Limb (tissue), 2 donors: ENCODE measurements around the gene TAF3.
"Not testable (repeated sequence)": the region's sequence is repeated elsewhere in the genome, so short reads cannot be mapped to it uniquely, and the experiment has no call there.

Experiments
- DNase-seq, 2 donors: peaks; one replicate each; pipeline ENCODE4 v3.0.0-alpha.2; 2016; ENCODE audit errors: extremely low spot score in 2 of 2

TAF3 gene

DNA sequence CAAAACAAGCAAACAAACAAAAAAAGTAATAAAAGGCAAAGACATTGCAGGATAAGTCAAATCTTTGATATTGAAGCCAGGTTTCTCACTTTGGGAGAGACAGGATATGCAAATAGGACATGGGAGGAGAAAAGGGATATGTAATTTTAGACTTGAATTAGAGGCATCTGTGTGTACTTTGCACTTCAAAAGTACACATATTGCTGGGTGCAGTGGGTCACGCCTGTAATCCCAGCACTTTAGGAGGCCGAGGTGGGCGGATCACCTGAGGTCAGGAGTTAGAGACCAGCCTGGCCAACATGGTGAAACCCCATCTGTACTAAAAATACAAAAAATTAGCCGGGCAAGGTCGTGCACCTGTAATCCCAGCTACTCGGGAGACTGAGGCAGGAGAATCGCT, 6.6 kb upstream of the TAF3 start:
- not testable (repeated sequence) for DNase-seq

DNA sequence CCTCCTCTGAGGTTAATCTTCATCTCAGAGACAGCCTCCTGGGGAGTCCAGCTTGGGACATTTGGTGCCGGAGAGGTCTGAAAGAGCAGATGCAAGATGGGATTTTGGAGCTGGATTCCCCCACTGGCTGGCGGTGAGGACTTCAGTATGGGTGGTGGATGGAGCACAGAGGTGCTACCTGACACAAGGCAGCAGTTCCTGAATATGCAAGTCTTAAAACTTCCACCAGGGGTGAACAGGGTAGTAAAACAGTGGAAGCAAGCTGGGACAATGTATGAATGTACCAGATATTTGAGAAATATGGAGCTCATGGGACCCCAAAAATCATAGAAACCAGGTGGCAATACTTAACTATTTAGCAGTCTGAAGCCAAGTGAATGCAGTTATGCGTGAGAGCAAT, 4.8 kb upstream of the TAF3 start:
- no peak for DNase-seq

DNA sequence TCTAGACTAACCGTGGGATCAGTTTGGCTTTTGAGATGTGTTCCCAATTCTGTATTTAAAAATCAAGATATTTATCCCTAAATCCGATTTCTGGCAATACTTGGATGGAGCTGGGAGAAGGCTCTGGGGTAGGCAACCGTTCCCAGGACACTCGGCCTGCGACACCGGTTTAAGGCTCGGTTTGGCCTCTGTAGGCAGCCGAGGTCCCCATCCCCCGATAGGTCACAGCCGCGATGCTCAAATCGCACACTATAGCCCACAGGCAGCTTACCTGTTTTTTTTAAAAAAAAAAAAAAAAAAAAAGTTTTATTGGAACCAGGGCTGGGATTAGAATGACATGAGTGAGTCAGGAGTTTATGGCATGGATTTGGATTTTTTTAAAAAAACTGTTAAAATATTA, 729 bp upstream of the TAF3 start:
- DNase-seq: no peak

DNA sequence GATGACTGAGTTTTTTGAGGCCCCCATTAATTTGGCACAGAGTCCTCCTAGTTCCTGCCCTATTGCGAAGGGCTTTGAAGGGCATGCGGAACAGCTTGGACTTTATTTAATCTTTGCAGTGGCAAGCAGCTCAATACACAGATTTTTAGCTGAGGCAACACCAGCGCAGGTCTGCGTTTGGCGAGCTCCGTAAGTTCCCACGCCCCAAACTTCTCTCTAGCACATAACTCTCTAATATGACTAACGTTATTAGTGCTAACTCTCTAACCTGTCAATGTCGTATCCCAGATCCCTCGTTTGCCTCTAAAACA, 366 bp upstream of the TAF3 start:
- DNase-seq: no peak

DNA sequence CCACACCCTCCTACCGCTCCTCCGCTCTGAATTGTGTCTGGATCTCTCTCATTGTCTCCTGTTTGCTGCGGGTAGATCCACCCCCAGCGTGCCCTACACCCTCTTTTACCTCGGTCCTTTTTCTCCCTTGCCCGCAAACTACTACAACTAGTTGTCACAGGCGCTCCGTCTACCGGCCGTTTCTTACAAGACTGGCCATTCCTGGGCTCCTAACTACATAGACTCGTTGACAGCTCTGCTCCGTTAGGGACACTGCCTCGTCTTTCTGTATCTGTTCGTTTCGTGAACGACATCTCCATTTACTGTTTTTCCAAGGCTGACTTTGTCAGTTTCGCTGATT, 786 bp downstream of the TAF3 start:
- peak; percentile 47 to 58 for DNase-seq

DNA sequence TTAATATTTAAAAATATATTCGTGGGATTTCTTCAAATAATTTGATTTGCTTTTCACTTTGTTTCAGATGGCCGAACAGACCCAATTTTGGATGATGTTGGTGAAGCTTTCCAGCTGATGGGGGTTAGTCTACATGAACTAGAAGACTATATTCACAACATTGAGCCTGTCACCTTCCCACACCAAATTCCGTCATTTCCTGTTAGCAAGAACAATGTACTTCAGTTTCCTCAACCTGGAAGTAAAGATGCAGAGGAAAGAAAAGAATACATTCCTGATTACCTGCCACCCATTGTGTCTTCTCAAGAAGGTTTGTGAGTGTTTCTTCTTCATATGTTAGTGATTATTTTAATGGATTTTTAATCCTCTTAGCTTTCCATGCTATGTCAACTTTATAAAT, 5.9 kb downstream of the TAF3 start:
- DNase-seq: no peak

DNA sequence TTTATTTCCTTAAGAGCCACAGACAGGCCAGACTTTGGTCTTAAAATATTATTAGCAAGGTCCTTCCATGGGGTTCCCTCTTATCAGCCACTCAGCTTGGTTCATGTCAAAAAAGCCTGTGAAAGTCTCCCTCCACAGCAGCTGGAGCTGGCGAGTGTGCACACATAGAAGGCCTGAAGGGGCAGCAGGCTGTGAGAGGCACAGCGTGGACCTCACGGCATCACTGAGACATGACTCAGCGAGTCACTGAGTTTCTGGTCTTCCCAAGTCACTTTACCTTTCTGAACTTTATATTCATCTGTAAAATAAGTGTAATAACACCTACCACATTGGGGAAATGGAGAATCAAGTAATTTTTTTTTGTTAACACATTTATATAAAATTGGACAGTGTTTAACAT, 8.7 kb downstream of the TAF3 start:
- DNase-seq: no peak

DNA sequence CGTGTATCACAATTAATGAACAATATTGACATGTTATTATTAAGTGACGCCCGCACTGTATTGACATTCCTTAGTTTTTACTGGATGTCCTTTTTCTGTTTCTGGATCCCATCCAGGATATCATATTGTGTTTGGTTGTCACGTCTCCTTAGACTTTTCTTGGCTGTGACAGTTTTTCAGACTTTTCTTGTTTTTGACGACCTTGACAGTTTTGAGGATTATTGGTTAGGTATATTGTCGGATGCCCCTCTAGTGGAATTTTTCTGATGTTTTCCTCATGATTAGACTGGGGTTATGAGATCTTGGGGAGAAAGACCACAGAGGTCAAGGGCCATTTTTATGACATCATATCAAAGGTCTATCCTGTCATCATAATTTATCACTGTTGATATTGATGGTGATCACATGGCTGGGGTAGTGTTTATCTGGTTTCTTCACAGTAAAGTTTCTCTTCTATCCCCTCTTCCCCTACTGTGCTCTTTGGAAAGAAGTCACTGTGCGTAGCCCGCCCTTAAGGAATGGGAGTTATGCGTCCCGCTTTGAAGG, 11.1 kb downstream of the TAF3 start:
- DNase-seq: no peak

DNA sequence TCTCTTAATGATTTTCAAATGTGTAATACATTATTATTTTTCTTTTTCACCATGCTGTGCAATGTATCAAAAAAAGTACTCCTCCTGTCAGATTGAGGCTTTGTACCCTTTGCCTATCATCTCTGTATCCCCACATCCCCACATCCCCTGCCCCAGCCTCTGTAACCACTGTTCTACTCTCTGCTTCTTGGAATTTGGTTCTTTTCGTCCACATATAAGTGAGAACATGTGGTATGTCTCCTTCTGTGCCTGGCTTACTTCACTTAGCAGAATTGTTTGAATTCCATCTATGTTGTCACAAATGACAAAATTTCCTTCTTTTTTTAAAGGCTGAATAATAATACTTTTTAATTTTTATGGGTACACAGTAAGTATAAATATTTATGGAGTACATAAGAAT, 13.8 kb downstream of the TAF3 start:
- no peak for DNase-seq

DNA sequence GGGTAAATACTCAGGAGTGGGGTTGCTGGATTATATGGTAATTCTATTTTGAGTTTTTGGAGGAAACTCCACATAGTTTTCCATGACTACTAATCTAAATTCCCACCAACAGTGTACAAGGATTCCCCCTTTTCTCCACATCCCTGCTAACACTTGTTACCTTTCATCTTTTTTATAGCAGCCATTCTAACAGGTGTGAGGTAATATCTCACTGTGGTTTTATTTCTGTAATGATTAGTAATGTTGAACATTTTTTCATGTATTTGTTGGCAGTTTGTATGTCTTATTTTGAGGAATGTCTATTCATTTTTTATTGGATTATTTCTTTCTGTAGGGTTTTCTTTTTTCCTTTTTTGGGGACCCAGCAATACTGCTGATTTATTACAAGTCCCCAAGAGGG, 14.9 kb downstream of the TAF3 start:
- DNase-seq: no peak

DNA sequence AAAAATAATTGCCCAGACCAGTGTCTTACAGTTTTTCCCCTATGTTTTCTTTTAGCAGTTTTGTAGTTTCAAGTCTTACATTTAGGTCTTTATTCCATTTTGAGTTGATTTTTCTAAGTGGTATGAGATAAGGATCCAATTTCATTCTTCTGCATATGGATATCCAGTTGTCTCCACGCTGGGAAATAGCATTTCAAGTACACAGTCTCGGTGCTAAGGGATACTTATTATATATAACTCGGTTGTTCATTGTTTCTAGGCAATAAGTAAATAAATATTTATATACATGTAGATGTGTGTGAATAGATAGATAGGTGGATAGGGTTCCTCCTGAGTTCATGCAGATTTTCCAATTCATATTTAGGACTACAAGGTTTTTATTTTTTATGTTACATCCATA, 16.0 kb downstream of the TAF3 start:
- no peak for DNase-seq

DNA sequence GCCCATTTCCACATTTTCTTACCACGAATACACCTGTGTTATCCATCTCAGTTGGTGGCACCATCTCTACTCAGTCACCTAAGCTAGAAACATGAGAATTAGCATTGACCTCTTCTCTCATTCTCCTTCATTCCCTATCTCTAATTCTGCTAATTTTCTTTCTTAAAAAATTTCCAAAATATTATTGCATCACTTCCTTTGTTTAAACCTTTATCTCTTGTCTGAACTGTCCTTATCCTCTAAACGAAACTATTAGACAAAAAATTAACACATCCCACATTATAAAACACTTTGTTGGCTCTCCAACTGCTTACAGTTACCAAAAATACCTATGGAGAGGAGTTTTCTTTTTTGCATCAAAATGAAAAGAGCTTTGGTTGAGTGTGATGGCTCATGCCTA, 18.3 kb downstream of the TAF3 start:
- DNase-seq: no peak

DNA sequence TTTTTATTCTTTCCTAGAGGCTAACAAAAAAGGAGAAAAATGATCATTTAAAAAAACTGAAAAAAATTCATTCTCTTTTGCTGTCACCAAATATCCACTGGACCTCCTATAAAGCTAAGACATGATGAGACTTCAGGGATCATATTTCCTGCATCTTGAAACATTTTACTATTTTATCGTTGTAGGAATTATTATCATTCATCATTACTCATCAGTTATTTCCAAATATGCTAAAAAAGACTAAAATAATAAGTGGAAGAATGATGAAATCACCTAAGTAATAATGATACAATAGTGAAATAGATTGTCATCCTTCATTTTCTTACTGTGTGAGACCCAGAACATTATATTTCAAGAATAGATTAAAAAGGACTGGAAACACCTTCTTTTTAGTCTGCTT, 28.3 kb downstream of the TAF3 start:
- no peak for DNase-seq

DNA sequence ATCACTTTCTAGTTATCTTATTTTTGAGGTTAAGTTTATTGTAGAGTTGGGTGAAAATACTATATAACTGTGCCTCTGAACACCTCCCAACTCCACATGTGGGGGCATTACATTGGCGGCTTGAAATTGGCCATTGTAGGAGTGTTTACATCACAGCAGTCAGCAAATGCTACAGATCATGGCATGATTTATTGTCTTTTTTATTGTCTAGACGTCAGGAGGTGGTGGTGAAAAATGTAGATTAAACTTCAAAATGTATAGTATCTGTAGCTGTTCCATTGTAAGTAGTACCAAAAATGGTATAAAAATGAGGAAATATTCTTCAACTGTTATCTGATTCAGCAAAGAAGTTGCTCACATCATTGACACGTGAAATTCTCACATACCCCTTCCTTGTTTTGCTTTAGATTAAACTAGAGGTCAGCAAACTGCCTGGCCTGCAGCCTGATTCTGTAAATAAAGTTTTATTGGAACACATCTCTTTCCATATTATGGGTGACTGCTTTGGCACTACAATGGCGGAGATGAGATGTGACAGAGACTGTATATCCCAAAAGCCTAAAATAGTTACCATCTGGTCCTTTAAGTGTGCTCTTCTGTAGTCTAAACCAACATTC, 35.0 kb downstream of the TAF3 start:
- no peak for DNase-seq

DNA sequence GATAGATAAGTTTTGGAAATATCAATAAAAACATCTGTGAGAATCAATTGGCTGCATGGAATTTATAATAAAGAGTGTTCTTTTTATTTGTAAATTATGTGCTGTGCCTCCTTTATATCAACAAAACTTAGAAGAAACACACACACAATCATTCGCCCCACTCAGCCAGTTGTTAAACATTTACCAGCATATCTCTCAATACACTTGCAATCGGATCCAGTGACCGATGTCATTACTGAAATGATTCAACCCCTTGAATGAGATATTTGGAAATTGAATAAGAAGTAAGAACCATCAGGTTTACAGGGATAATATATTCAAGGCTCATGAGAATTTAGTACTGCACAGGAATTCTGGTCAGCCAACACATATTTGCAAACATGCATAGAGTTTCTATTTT, 35.6 kb downstream of the TAF3 start:
- DNase-seq: no peak

DNA sequence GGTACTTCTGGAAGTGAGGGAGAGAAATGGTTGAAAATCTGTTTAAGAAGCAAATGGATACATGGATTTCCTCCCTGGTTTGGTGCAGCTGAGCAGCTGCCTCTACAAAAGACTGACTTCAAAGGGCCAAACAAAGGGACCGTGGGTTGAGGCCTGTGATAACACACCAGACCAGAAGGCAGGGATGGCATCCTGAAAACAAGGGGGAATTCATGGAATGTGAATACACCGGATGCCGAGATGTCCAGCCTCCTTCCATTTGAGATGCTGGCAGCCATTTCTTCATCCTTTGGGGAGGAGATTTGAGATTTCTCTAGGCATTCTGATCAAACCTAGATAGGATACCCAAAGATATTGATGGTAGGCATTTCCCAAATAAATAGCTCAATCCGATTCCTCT, 36.9 kb downstream of the TAF3 start:
- DNase-seq: no peak

DNA sequence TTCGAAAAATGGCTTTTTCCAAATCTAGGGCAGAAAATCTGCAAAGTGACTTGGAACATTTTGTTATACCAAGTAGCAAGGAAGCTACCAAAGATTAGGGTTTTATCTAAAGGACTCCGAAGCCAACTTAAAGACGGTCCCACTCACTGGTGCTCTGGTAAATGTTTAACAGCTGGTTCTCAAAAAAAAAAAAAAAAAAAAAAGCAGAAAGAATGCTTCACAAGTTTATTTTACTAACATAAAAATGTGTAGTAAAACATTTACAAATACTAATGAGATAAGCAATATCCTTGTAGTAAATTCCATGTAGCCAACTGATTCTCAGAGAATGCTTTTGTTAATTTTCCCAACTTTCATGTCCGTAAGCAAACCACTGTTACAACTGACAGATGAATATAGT, 38.4 kb downstream of the TAF3 start:
- DNase-seq: no peak

DNA sequence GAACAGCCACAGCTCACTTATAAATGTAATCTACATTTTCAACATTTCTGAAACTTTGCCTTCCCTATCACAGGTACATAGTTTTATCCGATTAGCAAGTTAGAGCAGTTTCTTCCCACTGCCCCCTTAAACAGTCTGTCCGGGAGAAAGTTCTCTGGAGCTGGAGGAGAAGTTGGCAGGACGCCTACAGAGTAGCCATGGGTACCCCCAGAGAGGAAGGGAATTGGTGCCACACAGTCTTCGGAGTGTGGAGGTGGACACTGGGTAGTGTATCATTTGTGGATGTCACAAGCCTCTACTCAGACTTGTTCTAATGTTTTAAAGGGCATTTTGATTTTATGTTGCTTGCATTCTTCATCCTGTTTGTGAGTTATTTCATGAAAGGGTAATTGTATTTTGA, 39.0 kb downstream of the TAF3 start:
- DNase-seq: no peak

DNA sequence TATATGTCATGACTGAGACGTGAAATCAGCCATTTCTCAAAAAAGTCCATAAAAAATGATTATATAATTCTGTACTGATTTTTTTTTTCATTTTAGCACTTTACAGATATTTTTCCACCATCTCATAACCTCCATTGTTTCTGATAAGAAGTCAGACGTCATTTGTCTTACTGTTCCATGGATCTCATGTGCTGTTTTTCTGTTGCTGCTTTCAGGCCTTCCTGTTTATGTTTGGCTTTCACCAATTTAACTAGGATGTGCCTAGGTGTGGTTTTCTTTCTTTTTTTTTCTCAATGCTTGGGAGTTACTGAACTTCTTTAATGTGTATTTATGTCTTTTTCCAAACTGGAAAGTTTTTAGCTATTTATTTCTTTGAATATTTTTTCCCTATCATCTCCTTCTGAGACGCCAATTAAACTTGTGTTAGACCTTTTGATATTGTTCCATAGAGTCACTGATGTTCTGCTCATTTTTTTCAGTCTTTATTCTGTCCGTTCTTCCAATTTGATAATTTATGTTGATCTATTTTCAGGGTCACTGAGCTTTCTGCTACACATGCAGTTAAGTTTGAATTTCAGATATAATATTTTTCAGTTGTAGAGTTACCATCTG, 43.3 kb downstream of the TAF3 start:
- no peak for DNase-seq

DNA sequence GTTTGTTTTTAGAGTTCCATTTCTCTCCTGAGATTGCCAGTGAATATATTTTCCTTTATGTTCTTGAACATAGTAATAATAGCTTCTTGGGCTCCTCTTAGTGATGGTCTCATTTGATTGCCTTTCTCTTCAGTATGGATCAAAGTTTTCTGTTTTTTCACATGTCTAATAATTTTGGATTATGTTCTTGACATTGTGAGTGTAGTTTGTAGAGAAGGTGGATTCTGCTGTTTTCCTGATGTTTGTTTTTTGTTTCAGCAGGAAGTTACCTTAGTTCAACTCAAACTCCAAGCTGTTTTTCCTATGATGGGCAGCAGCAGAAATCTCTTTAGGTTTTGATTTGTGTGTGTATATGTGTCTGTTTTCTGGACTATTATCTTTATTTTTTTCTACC, 43.8 kb downstream of the TAF3 start:
- DNase-seq: no peak

DNA sequence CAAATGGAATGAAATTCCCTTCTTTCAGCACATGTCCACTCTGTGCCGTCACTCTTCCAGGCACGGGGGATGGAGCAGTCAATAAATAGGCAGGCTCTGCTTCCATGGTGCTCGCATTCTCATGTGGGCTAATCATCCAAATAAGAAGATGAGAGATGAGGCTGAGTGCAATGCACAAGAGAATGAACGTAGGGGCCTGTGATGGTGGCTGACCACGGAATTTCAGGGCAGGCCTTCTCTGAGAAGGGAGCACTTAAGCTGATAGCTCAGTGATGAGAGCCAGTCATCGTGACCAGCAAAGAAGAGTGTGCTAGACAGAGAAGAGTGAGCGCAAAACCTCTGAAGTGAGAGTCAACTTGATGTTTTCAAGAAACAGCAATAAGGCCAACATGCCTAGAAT, 47.9 kb downstream of the TAF3 start:
- no peak for DNase-seq

DNA sequence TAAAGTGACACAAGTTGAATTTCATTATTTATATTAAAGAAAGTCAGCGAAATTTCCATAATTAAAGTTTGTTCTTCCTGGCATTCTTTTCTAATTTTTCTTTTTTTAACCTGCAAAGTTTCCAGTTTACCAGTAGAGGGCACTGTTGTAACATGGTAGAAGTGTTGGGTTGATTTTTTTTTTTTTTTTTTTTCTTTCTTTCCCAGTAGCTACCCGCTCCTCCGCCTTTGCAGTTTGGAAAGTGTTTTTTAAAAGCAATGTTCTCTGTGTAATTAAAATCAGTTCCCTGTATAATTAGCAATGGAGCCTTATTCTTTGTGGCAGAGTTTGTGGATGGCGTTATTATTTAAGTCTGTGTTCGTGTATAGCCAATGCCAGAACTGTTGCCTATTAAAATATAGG, 53.7 kb downstream of the TAF3 start:
- peak in 1 of 2 donors; percentile 40 for DNase-seq

DNA sequence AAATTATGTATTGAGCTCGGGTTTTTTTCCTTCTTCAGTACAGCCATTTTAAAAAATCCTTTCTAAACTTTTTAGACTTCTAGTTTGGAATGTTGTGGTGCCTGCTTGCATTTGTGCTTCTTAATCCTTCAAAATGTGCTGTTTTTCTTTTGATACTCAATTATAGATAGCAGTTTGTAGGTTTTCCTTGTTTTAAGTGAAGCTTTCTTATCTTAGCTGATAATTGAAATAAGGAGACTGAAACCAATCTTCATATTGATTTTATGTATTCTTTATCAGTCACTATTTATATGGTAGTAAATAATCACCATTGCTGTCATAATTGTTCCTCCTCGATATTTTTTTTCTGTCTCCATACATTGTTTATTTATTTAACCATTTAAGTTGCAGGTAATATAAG, 56.6 kb downstream of the TAF3 start:
- no peak for DNase-seq

DNA sequence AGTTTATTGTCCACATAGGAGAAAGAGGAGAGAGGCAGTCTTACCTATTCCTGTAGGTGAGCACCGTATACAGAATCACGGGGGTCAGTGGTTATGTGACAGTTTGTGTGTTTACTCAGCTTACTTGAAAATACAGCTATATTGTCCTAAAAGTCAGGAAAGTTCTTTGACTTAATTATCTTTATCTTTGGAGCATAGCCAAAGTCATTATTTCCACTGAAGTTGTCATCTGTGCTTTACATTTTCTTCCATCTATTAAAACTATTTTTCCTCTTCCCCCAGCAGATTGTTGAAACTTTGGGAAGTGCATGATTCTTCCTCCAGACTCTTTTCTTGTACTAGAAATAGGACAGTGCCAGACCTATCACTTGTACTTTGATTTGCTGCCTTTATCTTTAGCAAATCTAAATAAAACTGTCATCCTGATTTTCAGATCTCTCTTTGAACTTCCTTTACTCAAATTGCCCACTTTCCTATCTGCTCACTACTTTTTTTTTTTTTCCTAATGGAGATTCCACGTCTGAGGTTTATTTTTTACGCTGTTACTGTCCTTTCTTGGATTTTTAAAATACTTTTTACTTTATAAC, 58.3 kb downstream of the TAF3 start:
- no peak for DNase-seq
